Stomach smooth muscle (tissue), 2 donors: ENCODE measurements around the gene VPS8.

Experiments
- H3K27ac ChIP-seq: one replicate; pipeline ENCODE4 v1.7.0; 2013; ENCODE audit warnings: mild to moderate bottlenecking, low read length, inconsistent platforms
- H3K27me3 ChIP-seq, 2 donors: one replicate each; pipeline ENCODE4 v1.7.0; 2013; ENCODE audit warnings: low read length in 2 of 2; ENCODE audit not compliant: insufficient read depth in 2 of 2, control insufficient read depth in 1 of 2
- H3K36me3 ChIP-seq, 2 donors: one replicate each; pipeline ENCODE4 v1.7.0; 2013; ENCODE audit warnings: low read length in 2 of 2; ENCODE audit not compliant: control insufficient read depth in 2 of 2, insufficient read depth in 2 of 2
- H3K4me1 ChIP-seq: one replicate; pipeline ENCODE4 v1.7.0; 2013; ENCODE audit warnings: low read length; ENCODE audit not compliant: control insufficient read depth, insufficient read depth
- H3K4me3 ChIP-seq, 2 donors: one replicate each; pipeline ENCODE4 v1.7.0; 2013; ENCODE audit warnings: low read length in 2 of 2
- H3K9ac ChIP-seq, 2 donors: one replicate each; pipeline ENCODE4 v1.7.0; 2013; ENCODE audit warnings: low read length in 2 of 2, mild to moderate bottlenecking in 1 of 2
- H3K9me3 ChIP-seq, 2 donors: one replicate each; pipeline ENCODE4 v1.7.0; 2013; ENCODE audit warnings: low read length in 2 of 2; ENCODE audit not compliant: control insufficient read depth in 2 of 2
- donor health status: healthy.
- donor health status: Pancreatic carcinoma.

Gene VPS8

GRCh38 chr3:185069037-185070030 lies 257.4 kb downstream of the VPS8 start:
- H3K27me3 ChIP-seq: no peaks in the 10 kb centered on the region
- no peak overlapping the region for H3K4me3 ChIP-seq
- peaks cover 8% of the 10 kb centered on the region for H3K4me1 ChIP-seq
- H3K9ac ChIP-seq: no peak overlapping the region
- no peak overlapping the region for H3K27ac ChIP-seq
- H3K9me3 ChIP-seq: no peaks in the 10 kb centered on the region
- no peaks in the 10 kb centered on the region for H3K36me3 ChIP-seq

- Histone ChIP-seq H3K9ac (no peak overlapping the region), H3K27ac (no peak overlapping the region), H3K9me3 (no peaks in the 10 kb centered on the region), H3K36me3 (no peaks in the 10 kb centered on the region), H3K27me3 (no peaks in the 10 kb centered on the region), H3K4me1 (peaks cover 8% of the 10 kb centered on the region), H3K4me3 (no peak overlapping the region)
Measured at GRCh38 chr3:185070491-185071286, 258.7 kb downstream of the VPS8 start.

DNA sequence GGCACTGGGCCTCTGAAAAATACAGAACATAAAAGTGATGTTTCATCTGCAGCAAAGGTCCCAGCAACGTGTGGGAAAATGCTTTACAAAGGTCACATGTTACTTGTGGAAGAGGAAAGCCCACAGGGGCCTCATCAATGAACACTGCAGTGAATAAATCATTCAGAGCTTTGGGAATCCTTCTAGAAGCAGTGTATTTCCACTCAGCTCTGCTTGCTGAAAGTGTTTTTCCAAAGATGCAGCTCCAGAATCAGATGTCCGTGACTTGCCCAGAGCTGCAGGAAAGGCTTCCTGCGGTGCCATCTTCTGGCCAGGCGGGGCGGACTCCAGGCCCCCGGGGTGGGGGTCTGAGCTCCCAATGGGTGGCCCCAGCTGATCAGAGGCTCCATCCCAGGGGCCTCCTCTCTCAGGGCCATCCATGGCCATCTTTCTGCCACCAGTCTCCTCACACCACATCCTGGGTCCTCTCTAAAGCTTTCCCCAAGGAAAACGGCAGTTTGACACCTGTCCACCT lies 259.4 kb downstream of the VPS8 start:
- Histone ChIP-seq H3K27me3 (no peaks in the 10 kb centered on the region), H3K9me3 (no peaks in the 10 kb centered on the region), H3K9ac (no peak overlapping the region), H3K27ac (no peak overlapping the region), H3K4me3 (no peak overlapping the region), H3K4me1 (peaks cover 8% of the 10 kb centered on the region), H3K36me3 (no peaks in the 10 kb centered on the region)

DNA sequence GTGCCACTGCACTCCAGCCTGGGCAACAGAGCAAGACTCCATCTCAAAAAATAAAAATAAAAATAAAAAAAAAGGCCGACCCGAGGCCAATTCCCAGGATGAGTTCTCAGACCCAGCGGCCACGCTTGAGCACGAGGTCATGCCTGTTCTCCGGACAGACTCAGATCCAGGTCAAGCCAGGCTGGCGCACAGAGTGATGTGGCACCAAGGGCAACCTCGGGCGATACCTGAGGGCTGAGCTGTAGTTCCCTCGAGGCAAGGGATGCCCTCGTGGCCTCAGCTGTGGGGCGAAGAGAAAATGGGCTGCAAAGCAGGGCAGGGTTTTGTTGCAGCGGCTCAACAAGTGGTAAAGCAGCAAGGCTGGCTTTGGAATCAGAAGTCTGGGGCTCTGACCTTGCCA lies 263.6 kb downstream of the VPS8 start:
- H3K4me1 ChIP-seq: no peaks in the 10 kb centered on the region
- no peak overlapping the region for H3K9ac ChIP-seq
- H3K27ac ChIP-seq: no peak overlapping the region
- H3K4me3 ChIP-seq: no peak overlapping the region
- no peaks in the 10 kb centered on the region for H3K27me3 ChIP-seq
- no peaks in the 10 kb centered on the region for H3K9me3 ChIP-seq
- peaks cover 6 to 14% of the 10 kb centered on the region in 2 donors for H3K36me3 ChIP-seq

- H3K4me3 ChIP-seq: no peak overlapping the region
- H3K27ac ChIP-seq: no peak overlapping the region
- H3K4me1 ChIP-seq: no peaks in the 10 kb centered on the region
- H3K9ac ChIP-seq: no peak overlapping the region
- peaks cover 8 to 14% of the 10 kb centered on the region in 2 donors for H3K36me3 ChIP-seq
- no peaks in the 10 kb centered on the region for H3K27me3 ChIP-seq
- H3K9me3 ChIP-seq: no peaks in the 10 kb centered on the region
Measured at GRCh38 chr3:185076219-185076618, 264.3 kb downstream of the VPS8 start.

- H3K9ac ChIP-seq: no peak overlapping the region
- no peaks in the 10 kb centered on the region for H3K27me3 ChIP-seq
- no peak overlapping the region for H3K27ac ChIP-seq
Measured at GRCh38 chr3:185079625-185080024, 267.7 kb downstream of the VPS8 start.

DNA sequence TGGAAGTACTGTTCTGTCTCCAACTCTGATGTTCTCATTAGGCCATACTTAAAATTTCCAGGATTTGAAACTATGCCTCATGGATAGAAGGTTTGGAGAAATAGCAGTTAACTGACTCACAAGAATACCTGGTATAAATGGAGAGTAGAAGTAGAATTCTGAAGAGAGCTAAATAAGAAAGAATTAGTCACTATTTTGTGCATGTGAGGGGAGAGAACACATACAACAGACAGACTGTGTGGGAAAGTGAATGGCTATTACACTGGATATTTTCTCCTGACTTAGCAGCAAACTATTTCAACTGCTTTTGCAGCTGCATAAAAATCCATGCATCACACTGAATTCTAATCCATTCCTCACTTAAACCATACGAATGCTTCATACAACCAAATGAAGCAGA lies 269.6 kb downstream of the VPS8 start:
- Histone ChIP-seq H3K4me3 (no peak overlapping the region), H3K36me3 (peaks cover 20 to 30% of the 10 kb centered on the region in 2 donors), H3K4me1 (peaks cover 5% of the 10 kb centered on the region)

More at GRCh38 chr3:185079625-185080024, 267.7 kb downstream of the VPS8 start:
- peaks cover 2% of the 10 kb centered on the region for H3K4me1 ChIP-seq
- no peak overlapping the region for H3K4me3 ChIP-seq
- no peaks in the 10 kb centered on the region for H3K9me3 ChIP-seq
- peaks cover 20 to 30% of the 10 kb centered on the region in 2 donors for H3K36me3 ChIP-seq

GRCh38 chr3:185082149-185082548 lies 270.2 kb downstream of the VPS8 start:
- H3K27me3 ChIP-seq: no peaks in the 10 kb centered on the region
- H3K36me3 ChIP-seq: peaks cover 20 to 30% of the 10 kb centered on the region in 2 donors
- peaks cover 5% of the 10 kb centered on the region for H3K4me1 ChIP-seq
- no peaks in the 10 kb centered on the region for H3K9me3 ChIP-seq
- no peak overlapping the region for H3K9ac ChIP-seq
- H3K27ac ChIP-seq: no peak overlapping the region
- no peak overlapping the region for H3K4me3 ChIP-seq

More for the DNA sequence above, 269.6 kb downstream of the VPS8 start:
- no peak overlapping the region for H3K9ac ChIP-seq
- no peaks in the 10 kb centered on the region for H3K27me3 ChIP-seq
- no peak overlapping the region for H3K27ac ChIP-seq
- H3K9me3 ChIP-seq: no peaks in the 10 kb centered on the region

DNA sequence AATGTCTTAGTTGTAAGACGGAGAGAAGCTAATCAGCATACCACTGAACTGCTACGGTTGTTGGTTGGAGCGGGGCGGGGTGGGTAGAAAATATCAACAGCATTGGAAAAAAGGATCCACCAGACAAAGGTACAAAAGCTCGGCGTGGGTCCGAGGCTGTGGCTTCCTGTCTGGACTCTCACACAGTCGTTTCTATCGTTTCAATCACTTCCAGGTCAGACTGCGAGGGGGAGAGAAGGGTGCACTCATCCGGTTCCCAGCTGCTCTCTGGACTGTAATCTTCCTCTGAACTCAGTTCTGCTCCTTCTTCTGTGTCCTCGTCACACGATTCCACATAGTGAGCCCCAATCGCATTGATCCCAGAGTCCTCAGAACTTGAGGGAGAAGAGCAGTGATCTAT lies 270.9 kb downstream of the VPS8 start:
- Histone ChIP-seq H3K27ac (no peak overlapping the region), H3K27me3 (no peaks in the 10 kb centered on the region), H3K36me3 (peaks cover 20 to 26% of the 10 kb centered on the region in 2 donors), H3K9ac (no peak overlapping the region), H3K4me1 (peaks cover 5% of the 10 kb centered on the region), H3K9me3 (no peaks in the 10 kb centered on the region), H3K4me3 (no peak overlapping the region)

- Histone ChIP-seq H3K9ac (no peak overlapping the region), H3K27ac (no peak overlapping the region), H3K27me3 (no peaks in the 10 kb centered on the region), H3K4me1 (peaks cover 5% of the 10 kb centered on the region), H3K9me3 (no peaks in the 10 kb centered on the region), H3K4me3 (no peak overlapping the region), H3K36me3 (peaks cover 18 to 24% of the 10 kb centered on the region in 2 donors)
Measured at GRCh38 chr3:185084402-185084801, 272.4 kb downstream of the VPS8 start.
